ENCODE data around the gene DCUN1D2.
"Not testable (repeated sequence)": the region's sequence is repeated elsewhere in the genome, so short reads cannot be mapped to it uniquely, and the experiment has no call there.

Gene DCUN1D2

DNA sequence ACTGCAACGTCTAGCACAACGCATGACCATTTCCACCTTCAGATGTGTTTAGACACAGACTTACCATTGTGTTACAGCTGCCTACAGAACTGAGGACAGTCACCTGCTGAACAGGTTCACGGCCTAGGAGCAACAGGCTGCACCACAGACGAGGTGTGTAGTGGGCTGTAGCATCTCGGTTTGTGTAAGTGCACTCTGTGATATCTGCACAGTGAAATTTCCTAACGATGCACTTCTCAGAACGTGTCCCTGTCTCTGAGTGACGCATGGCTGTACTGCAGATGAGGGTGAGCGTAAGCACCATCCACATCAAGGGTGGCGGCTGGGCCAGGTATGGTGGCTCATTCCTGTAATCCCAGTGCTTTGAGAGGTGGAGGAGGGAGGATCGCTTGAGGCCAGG, 15.2 kb downstream of the DCUN1D2 start:
- DNase-seq (ENCODE audit: low read depth) = no peak
- TF ChIP-seq, protein P1, sequence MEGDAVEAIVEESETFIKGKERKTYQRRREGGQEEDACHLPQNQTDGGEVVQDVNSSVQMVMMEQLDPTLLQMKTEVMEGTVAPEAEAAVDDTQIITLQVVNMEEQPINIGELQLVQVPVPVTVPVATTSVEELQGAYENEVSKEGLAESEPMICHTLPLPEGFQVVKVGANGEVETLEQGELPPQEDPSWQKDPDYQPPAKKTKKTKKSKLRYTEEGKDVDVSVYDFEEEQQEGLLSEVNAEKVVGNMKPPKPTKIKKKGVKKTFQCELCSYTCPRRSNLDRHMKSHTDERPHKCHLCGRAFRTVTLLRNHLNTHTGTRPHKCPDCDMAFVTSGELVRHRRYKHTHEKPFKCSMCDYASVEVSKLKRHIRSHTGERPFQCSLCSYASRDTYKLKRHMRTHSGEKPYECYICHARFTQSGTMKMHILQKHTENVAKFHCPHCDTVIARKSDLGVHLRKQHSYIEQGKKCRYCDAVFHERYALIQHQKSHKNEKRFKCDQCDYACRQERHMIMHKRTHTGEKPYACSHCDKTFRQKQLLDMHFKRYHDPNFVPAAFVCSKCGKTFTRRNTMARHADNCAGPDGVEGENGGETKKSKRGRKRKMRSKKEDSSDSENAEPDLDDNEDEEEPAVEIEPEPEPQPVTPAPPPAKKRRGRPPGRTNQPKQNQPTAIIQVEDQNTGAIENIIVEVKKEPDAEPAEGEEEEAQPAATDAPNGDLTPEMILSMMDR (IDR thresholded peaks at IDR 0.05; ENCODE audit: control insufficient read depth, insufficient read depth, low read depth, low read length, missing control alignments) = no peak
- H3K4me3 ChIP-seq (ENCODE audit: control insufficient read depth, low read depth, low read length) = no peak overlapping the region

GRCh38 chr13:113474179-113474578, 16.3 kb downstream of the DCUN1D2 start:
- no peak for DNase-seq (ENCODE audit: low read depth)
- H3K4me3 ChIP-seq (ENCODE audit: control insufficient read depth, low read depth, low read length) = no peak overlapping the region
- TF ChIP-seq, protein P1 (IDR thresholded peaks at IDR 0.05; ENCODE audit: control insufficient read depth, insufficient read depth, low read depth, low read length, missing control alignments) = no peak

GRCh38 chr13:113472355-113473025, 18.0 kb downstream of the DCUN1D2 start:
- TF ChIP-seq, protein P1 (IDR thresholded peaks at IDR 0.05; ENCODE audit: control insufficient read depth, insufficient read depth, low read depth, low read length, missing control alignments) = no peak
- no peak for DNase-seq (ENCODE audit: low read depth)
- no peak overlapping the region for H3K4me3 ChIP-seq (ENCODE audit: control insufficient read depth, low read depth, low read length)

GRCh38 chr13:113471844-113472243, 18.7 kb downstream of the DCUN1D2 start:
- DNase-seq (ENCODE audit: low read depth) = no peak
- H3K4me3 ChIP-seq (ENCODE audit: control insufficient read depth, low read depth, low read length) = no peak overlapping the region
- TF ChIP-seq, protein P1 (IDR thresholded peaks at IDR 0.05; ENCODE audit: control insufficient read depth, insufficient read depth, low read depth, low read length, missing control alignments) = no peak

GRCh38 chr13:113470635-113471163, 19.8 kb downstream of the DCUN1D2 start:
- DNase-seq (ENCODE audit: low read depth); H3K4me3 ChIP-seq (ENCODE audit: control insufficient read depth, low read depth, low read length): not testable (repeated sequence)

DNA sequence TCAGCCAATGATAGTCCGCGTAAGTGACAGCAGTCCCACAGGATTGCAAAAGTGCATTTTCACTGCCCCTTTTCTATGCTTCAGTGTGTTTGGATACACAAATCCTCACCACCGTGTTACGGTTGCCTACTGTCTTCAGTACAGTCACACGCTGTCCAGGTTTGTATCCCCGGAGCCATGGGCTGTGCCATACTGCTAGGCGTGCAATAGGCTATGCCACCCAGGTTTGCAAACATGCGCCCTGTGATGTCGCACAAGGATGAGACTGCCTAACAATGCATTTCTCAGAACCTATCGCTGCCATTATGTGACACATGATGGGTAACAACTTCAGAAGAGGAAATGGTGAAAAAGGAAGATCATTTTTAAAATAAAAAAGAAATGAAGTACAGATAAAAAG, 20.4 kb downstream of the DCUN1D2 start:
- DNase-seq (ENCODE audit: low read depth) = no peak
- H3K4me3 ChIP-seq (ENCODE audit: control insufficient read depth, low read depth, low read length) = no peak overlapping the region
- TF ChIP-seq, protein P1 (IDR thresholded peaks at IDR 0.05; ENCODE audit: control insufficient read depth, insufficient read depth, low read depth, low read length, missing control alignments) = no peak

DNA sequence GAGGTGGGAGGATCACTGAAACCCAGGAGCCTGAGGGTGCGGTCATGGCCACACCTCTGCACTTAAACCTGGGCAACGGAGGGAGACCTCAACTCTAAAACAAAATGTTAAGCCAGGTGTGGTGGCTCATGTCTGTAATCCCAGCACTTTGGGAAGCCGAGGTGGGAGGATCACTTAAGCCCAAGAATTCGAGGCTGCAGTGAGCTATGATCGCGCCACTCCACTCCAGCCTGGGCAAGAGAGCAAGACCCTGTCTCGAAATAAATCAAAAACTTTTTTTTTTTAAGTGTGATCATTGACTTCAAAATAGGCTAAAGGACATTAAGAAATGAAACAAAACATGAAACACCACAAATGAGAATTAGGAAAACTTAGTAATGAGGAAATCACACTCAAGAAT, 20.9 kb downstream of the DCUN1D2 start:
- TF ChIP-seq, protein P1 (IDR thresholded peaks at IDR 0.05; ENCODE audit: control insufficient read depth, insufficient read depth, low read depth, low read length, missing control alignments) = no peak
- H3K4me3 ChIP-seq (ENCODE audit: control insufficient read depth, low read depth, low read length) = no peak overlapping the region
- DNase-seq (ENCODE audit: low read depth) = no peak
